ENCODE results near the gene LTO1.
A peak's percentile ranks its signal among the peaks of the same experiment; 100 is the strongest.

Gene LTO1

GRCh38 chr11:69677749-69678148 is 2.6 kb upstream of the LTO1 start:
- DNase-seq (ENCODE audit: low spot score), result no peak

- DNase-seq (ENCODE audit: low spot score), result peak; percentile 73
These were observed 777 bp downstream of the LTO1 start for GRCh38 chr11:69674267-69674885.

GRCh38 chr11:69671734-69672465 is 3.3 kb downstream of the LTO1 start:
- DNase-seq (ENCODE audit: low spot score), result no peak

GRCh38 chr11:69670158-69670845 is 4.9 kb downstream of the LTO1 start:
- DNase-seq (ENCODE audit: low spot score), result peak; percentile 70

GRCh38 chr11:69669486-69669885 is 5.7 kb downstream of the LTO1 start:
- DNase-seq (ENCODE audit: low spot score), result no peak

GRCh38 chr11:69667619-69668604 is 7.2 kb downstream of the LTO1 start:
- no peak for DNase-seq (ENCODE audit: low spot score)

GRCh38 chr11:69666752-69667536 is 8.2 kb downstream of the LTO1 start:
- DNase-seq (ENCODE audit: low spot score), result no peak

GRCh38 chr11:69666261-69666660 is 8.9 kb downstream of the LTO1 start:
- no peak for DNase-seq (ENCODE audit: low spot score)

- DNase-seq (ENCODE audit: low spot score), result no peak
These were observed 9.5 kb downstream of the LTO1 start for GRCh38 chr11:69665669-69666068.

GRCh38 chr11:69664901-69665300 is 10.3 kb downstream of the LTO1 start:
- DNase-seq (ENCODE audit: low spot score), result no peak

GRCh38 chr11:69664103-69664775 is 10.9 kb downstream of the LTO1 start:
- no peak for DNase-seq (ENCODE audit: low spot score)

GRCh38 chr11:69663326-69663725 is 11.8 kb downstream of the LTO1 start:
- DNase-seq (ENCODE audit: low spot score), result no peak

GRCh38 chr11:69662806-69663205 is 12.3 kb downstream of the LTO1 start:
- DNase-seq (ENCODE audit: low spot score), result no peak

GRCh38 chr11:69662021-69662698 is 13.0 kb downstream of the LTO1 start:
- DNase-seq (ENCODE audit: low spot score), result no peak

GRCh38 chr11:69661413-69661715 is 13.8 kb downstream of the LTO1 start:
- no peak for DNase-seq (ENCODE audit: low spot score)

- DNase-seq (ENCODE audit: low spot score), result no peak
These were observed 15.1 kb downstream of the LTO1 start for GRCh38 chr11:69660001-69660500.

GRCh38 chr11:69659591-69659990 is 15.6 kb downstream of the LTO1 start:
- DNase-seq (ENCODE audit: low spot score), result no peak

- DNase-seq (ENCODE audit: low spot score), result no peak
These were observed 16.3 kb downstream of the LTO1 start for GRCh38 chr11:69658626-69659450.

All from hematopoietic multipotent progenitor cell treated with erythropoietin and hydrocortisone succinate and interleukin-3 and kit ligand, for 15 days (in vitro differentiated cells).